ENCODE measurements around the gene PTPN14.
"Not testable (repeated sequence)": the region's sequence is repeated elsewhere in the genome, so short reads cannot be mapped to it uniquely, and the experiment has no call there.

Gene PTPN14

DNA sequence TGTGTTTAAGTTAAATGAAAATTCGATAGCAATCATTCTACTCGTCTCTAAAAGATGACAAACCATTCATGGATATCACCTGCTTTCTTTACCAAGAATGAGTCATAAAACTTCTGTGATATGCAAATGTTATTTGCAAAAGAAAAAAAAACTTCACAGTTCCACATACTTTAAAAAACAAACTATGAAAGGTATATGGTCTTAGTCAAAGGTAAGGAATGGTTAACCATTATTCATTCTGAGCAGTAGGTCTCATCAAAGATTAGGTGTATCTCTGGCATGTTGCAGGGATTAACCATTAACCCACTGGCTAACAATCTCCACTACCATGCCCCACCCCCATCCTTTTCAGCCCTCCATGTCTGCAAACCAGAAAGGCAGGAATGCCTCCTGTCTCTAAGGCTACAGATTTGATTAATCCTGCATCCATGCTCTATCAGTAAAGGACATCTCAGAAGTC lies 44.4 kb downstream of the PTPN14 start:
- no peak for DNase-seq

GRCh38 chr1:214505134-214505533 lies 46.3 kb downstream of the PTPN14 start:
- no peak for DNase-seq

GRCh38 chr1:214504330-214504729 lies 47.1 kb downstream of the PTPN14 start:
- no peak for DNase-seq

GRCh38 chr1:214503553-214503952 lies 47.8 kb downstream of the PTPN14 start:
- no peak for DNase-seq

- DNase-seq: no peak
Observed at GRCh38 chr1:214500340-214501055, 50.9 kb downstream of the PTPN14 start.

DNA sequence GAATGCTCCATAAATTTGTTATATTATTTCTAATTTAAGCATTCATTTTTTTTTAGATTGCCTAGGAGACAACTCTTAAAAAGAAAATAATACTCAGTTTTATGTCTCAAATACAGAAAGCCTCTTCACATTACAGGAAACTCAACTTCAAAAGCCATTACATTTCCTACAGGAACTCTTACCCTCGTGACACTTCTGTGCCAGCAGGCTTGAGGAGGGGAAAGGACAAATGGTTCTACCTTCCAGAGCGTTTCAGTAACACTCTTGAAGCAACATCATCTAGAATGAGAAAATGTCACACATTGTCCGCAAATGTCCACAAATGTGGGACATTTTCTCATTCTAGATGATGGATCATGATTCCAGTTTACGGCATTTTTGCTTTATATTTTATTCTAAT lies 51.7 kb downstream of the PTPN14 start:
- no peak for DNase-seq

DNA sequence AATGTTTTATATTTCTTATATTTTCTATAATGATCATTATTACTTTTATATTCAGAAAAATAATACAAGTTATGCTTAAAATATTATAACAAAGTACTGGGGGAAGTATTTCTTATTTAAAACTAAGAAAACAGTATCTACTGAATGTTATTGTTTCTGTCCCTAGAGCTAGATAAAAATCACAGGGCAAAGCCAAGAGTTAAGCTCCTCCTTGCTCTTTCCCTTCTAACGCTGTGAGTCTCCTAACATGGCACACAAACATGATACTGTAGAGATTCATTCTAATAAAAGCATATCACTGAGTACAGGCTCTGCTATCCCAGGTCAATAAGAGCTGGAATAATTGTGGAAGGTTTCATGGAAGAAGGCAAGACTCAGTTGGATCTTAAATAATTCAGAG lies 53.4 kb downstream of the PTPN14 start:
- no peak for DNase-seq

GRCh38 chr1:214496126-214496525 lies 55.3 kb downstream of the PTPN14 start:
- DNase-seq: no peak

DNA sequence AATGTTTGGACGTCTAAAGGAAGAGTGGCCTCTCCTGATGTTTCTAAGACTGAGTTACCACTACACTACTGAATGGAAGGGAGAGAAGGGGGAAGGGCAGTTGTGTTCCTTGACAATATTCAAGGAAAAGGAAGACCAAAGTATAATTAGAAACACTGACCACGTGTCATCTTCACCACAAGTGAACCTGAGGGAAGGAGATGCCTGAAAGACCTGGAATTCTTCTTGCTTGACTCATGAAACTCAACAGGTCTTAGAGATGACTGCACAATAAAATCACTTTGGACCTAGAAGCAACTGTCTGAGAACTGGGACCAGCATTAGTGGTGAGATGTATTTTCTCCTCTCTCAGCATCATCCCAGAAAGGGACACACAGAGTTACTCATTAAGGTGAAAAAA lies 56.7 kb downstream of the PTPN14 start:
- DNase-seq: no peak

- not testable (repeated sequence) for DNase-seq
Observed at GRCh38 chr1:214494179-214494578, 57.2 kb downstream of the PTPN14 start.

- no peak for DNase-seq
Observed at GRCh38 chr1:214493126-214493796, 58.1 kb downstream of the PTPN14 start.

GRCh38 chr1:214492401-214493075 lies 58.9 kb downstream of the PTPN14 start:
- DNase-seq: no peak

- DNase-seq: no peak
Observed at GRCh38 chr1:214491468-214492146, 59.8 kb downstream of the PTPN14 start.

- no peak for DNase-seq
Observed at GRCh38 chr1:214485151-214485550, 66.3 kb downstream of the PTPN14 start.

DNA sequence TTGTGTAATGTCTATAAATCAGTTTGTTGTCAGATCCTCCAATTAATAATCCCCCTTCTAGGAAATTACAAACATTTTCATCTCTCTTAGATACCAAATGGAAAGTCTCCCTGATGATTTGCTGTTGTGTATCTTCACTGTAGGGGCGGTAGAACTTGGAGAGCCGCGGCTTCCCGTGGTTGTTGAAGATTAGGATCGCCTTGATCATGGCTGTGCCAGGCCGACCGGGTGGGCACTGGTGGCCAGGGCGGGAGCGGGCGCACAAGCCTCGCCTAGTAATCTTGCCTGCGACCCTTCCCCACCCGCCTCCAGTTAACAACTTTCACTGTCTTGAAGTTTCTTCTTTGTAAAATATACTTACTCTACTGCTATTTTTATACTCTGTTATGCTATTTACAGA lies 68.2 kb downstream of the PTPN14 start:
- not testable (repeated sequence) for DNase-seq

DNA sequence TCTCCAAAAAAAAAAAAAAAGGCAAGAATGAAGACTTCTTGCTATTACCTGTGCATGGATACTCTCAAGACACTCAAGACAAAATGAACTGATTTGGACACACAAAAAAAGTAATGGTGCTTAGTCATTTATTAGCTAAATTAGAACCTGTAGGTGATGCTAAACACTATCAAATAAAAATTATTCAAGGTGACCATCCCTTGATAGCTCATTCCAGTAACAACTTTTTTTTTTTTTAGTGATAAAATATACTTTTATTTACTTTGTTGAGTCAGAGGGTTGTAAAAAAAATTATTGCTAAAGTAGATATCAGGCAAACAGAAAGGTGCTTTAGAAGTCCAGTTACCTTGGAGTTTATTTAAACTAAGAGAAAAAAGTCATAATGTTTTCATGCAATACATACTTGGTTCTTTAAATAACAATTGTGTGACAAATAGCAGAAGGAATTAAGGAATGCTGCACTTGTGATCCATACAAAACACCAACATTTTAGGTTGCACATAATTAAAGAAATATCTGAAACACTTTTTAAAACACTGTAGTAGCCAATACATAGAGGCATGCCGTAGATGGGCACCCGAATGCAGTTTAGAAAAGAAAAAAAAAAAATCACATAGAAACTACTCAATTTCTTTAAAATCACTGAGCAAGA lies 69.3 kb downstream of the PTPN14 start:
- DNase-seq: not testable (repeated sequence)

- no peak for DNase-seq
Observed at GRCh38 chr1:214476986-214477870, 74.2 kb downstream of the PTPN14 start.

GRCh38 chr1:214476229-214476985 lies 75.0 kb downstream of the PTPN14 start:
- no peak for DNase-seq

- DNase-seq: no peak
Observed at GRCh38 chr1:214475746-214476145, 75.7 kb downstream of the PTPN14 start.

- DNase-seq: no peak
Observed at GRCh38 chr1:214475331-214475730, 76.1 kb downstream of the PTPN14 start.

DNA sequence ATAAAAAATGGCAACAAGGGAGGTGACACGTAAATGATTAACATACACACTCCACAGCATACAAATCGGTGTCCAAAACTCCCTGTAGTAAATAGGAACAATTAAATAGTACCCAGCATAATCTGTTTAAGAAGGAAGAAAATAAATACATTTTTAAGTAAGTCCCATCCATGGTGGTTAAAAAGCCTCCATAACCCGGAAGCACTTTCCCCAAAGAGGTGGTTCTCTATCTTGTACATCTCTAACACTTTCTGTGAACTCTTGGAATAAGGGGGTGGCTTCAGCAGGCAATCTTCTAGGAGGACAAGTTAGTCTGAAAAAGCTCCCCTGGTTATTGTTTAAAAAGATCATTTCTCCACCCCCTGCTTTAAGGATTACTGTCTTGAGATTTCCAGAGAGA lies 76.9 kb downstream of the PTPN14 start:
- DNase-seq: no peak
